ENCODE results near the gene GANC.

GANC gene

DNA sequence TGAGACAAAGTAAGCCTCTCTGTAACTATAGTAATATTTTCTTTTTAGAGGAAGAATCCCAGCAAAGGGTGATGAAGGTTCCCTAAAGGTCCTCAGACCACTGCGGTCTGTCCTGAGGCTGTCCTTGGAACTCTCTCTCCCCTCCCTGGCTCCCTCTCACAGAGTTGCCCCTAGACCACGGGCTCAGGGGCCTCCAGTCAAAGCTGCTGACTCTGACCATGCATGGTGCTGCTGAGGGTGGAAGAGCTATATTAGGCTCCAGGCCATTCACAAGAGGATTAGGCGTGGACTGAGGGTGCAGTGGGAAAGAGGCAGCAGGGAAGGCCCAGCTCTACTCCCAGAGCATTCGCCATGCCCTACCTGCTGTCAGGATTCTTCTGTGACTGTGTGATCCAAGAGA is 100.9 kb downstream of the GANC start:
- DNase-seq (ENCODE audit: low read depth), result no peak
- TF ChIP-seq, protein P1, sequence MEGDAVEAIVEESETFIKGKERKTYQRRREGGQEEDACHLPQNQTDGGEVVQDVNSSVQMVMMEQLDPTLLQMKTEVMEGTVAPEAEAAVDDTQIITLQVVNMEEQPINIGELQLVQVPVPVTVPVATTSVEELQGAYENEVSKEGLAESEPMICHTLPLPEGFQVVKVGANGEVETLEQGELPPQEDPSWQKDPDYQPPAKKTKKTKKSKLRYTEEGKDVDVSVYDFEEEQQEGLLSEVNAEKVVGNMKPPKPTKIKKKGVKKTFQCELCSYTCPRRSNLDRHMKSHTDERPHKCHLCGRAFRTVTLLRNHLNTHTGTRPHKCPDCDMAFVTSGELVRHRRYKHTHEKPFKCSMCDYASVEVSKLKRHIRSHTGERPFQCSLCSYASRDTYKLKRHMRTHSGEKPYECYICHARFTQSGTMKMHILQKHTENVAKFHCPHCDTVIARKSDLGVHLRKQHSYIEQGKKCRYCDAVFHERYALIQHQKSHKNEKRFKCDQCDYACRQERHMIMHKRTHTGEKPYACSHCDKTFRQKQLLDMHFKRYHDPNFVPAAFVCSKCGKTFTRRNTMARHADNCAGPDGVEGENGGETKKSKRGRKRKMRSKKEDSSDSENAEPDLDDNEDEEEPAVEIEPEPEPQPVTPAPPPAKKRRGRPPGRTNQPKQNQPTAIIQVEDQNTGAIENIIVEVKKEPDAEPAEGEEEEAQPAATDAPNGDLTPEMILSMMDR (conservative IDR thresholded peaks at IDR 0.05; ENCODE audit: low read length), result no peak
- H3K4me3 ChIP-seq (ENCODE audit: low read length), result no peak overlapping the region

DNA sequence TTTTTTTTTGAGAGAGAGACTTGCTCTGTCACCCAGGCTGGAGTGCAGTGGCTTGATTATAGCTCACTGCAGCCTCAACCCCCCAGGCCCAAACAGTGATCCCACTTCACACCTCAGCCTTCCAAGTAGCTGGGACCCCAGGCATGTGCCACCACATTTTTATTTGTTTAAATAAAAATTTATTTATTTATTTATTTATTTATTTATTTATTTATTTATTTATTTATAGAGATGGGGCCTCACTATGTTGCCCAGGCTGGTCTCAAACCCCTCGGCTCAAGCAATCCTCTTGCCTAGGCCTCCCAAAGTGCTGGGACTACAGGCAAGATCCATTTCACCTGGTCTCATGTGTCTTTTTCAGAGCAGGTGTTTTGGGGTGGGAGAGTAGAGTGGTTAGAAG is 101.8 kb downstream of the GANC start:
- TF ChIP-seq, protein P1 (conservative IDR thresholded peaks at IDR 0.05; ENCODE audit: low read length), result no peak
- no peak for DNase-seq (ENCODE audit: low read depth)
- H3K4me3 ChIP-seq (ENCODE audit: low read length), result no peak overlapping the region

DNA sequence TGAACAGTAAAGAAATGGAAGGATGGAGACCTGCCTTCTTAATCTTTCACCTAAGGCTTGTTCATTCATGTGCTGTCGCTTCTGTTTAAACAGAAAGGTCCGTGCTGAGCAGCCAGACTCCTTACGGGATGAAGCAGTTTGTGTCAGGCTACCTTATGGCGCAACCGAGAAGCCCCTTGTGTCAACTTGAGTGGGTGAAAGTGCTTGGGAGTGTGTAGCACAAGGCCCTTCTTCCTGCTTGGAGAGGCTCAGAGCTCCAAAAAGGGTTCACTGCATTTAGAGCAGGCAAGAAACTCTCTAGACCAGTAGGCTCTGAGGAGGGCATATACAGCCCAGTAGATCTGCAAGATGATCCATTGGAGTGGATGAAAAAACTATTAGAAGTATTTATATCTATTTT is 102.3 kb downstream of the GANC start:
- no peak for DNase-seq (ENCODE audit: low read depth)
- no peak overlapping the region for H3K4me3 ChIP-seq (ENCODE audit: low read length)
- TF ChIP-seq, protein P1 (conservative IDR thresholded peaks at IDR 0.05; ENCODE audit: low read length), result no peak

DNA sequence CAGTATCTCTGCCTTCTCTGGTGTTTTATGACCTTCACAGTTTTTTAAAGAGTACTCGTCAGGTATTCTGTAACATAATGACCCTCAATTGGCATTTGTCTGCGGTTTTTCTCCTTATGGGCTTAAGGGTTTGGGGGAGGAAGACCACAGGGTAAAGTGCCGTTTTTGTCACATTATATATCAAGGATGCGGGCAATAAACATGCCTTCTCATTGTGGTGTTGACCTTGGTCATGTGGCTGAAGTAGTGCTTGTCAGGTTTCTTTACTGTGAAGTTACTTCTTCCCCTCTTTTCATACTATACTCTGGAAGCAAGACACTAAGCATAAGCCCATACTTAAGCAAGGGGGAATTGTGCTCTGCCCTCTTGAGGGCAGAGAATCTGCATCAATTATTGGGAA is 102.9 kb downstream of the GANC start:
- no peak for DNase-seq (ENCODE audit: low read depth)
- TF ChIP-seq, protein P1 (conservative IDR thresholded peaks at IDR 0.05; ENCODE audit: low read length), result no peak
- H3K4me3 ChIP-seq (ENCODE audit: low read length), result no peak overlapping the region

DNA sequence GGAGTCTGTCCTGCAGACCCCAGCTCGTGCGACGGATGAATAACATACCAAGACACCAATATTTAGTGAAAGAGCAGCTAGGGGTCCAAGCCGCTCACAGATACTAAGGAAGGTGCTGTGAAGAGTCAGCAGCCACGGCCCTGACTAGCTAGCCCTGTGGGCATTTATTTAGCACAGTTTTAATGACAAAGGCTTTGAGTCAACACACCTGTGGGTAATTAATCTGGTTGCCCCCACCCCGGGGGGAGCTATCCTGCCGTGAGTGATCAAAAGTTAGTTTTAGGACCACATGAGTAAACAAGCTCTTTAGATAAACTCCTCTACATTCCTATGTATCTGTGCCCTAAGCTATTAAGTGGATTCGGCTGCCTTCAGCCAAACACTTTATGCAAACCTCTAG is 105.0 kb downstream of the GANC start:
- TF ChIP-seq, protein P1 (conservative IDR thresholded peaks at IDR 0.05; ENCODE audit: low read length), result no peak
- no peak overlapping the region for H3K4me3 ChIP-seq (ENCODE audit: low read length)
- DNase-seq (ENCODE audit: low read depth), result no peak

DNA sequence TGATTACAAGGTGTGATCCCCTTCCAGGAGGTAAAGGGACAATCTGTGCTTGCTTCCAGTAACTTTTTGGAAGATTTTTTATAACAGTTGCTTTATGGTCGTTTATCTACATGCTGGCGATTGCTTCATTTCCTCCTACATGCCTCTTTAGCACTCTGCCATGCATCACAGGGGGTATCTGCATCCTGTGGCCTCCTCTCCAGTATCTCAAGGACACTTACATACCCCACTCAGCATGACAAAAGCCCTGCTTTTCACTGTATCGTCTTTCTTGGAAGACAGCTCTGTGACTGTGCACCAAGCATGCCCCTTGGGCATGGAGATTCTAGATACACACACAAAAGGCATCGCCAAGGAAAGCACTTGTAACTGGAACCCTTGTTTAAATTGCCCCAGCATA is 111.6 kb downstream of the GANC start:
- DNase-seq (ENCODE audit: low read depth), result no peak
- H3K4me3 ChIP-seq (ENCODE audit: low read length), result no peak overlapping the region
- TF ChIP-seq, protein P1 (conservative IDR thresholded peaks at IDR 0.05; ENCODE audit: low read length), result no peak

DNA sequence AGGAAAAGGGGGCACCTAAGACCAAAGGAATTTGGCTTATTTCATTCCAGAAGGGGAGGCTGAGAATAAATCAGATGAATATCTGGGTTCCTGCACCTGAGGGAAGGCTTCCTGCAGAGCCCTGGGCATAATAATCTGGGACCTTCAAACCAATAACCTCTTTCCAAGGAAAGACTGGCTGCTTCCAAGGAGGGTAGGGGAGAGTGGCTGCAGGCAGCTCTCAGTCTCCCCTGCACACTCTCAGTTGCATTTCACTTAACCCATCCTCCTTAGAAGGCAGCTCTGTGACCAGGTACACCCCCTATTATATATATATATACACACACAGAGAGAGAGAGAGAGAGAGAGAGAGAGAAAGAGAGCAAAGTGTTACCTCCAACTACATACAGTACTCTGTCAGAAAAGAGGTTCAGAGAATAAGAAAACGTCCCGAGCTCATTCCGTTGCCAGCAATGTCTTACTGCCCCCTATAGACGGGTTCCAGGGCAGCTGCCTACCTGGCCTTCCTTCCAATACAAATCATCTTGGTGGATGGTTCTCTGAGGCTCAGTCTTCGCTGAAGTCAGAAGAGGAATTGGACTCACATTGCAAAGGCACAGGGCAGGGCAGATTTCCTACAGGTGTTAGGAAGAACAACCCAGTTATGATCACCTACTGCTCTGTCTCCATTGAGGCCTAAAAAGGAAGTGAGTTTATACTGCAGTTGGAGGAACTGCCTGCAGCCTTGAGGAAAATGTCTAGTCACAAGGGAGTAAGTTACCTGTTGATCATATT is 112.4 kb downstream of the GANC start:
- DNase-seq (ENCODE audit: low read depth), result peak; percentile 22
- H3K4me3 ChIP-seq (ENCODE audit: low read length), result no peak overlapping the region
- TF ChIP-seq, protein P1 (conservative IDR thresholded peaks at IDR 0.05; ENCODE audit: low read length), result peak; percentile 58

Data from AG10803 (cell line).